Stimulated activated naive CD4-positive, alpha-beta T cell treated with Interleukin-2 at 50 U/mL for 16 hours (primary cell): Measurements from ENCODE around the gene CCIN.
A peak's percentile ranks its signal among the peaks of the same experiment; 100 is the strongest.
"Not testable (repeated sequence)": the region's sequence is repeated elsewhere in the genome, so short reads cannot be mapped to it uniquely, and the experiment has no call there.

Source experiments
- DNase-seq: peaks from one replicate; lab custom pipeline; 2025; lab: John Stamatoyannopoulos, UW

CCIN gene

DNA sequence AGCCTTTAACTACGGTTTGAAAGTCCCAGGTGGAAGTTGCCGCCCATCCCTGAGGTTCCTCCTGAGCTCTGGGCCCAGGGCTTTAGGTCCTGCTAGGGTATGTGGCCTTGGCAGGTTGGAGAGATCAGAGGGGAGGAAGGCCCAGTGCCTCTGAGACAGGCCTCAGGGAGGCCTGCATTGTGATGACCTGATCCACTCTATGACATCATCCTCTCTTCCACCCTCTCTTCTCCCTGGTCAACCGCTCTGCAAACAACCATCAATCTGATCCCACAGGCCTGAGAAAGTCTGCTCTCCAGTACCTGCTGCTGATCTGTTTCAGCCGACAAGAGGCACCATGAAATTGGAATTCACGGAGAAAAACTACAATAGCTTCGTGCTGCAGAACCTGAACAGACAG is at the start of gene CCIN:
TSS of gene CCIN (plus strand) at position 223 of the 400 bp plus-strand sequence. CDS start at position 338, 115 bp downstream.
- DNase-seq: no peak

DNA sequence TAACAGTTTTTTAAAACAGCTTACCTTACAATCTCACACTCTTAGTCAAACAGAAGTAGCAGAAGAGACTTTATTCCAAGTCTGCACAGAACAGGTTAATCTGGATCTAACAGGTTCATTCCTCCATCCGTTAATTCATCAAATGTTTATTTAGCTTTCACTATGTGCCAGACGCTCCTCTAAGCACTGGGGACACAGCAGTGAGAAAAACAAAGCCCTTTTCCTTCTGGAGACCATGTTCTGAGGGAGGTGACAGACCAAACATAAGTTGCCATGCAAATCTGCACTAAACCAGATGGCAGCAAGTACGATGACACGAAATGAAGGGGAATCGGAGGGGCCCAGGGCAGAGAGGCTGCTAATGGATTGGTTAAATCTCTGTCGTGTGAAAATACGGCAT is 49.7 kb upstream of the CCIN start:
- DNase-seq: no peak

GRCh38 chr9:36120705-36121104 is 48.5 kb upstream of the CCIN start:
- DNase-seq: no peak

GRCh38 chr9:36121971-36122370 is 47.2 kb upstream of the CCIN start:
- no peak for DNase-seq

DNA sequence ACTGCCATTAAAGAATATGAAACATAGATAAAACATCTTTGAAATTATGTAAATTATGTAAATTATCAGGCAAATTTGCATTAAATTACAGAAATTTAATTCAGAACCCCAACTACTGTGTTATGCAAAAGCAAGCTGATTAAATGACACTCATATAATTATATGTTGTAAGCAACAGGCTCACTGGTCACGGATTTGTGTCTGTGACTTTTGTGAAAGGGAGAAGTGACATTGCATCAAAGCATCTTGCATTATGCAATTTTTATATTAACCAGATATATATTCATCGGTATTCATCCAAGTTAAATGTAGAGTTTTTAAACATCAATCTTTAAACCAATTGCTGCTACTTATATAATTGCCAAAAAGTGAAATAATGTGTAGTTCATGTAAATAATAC is 45.7 kb upstream of the CCIN start:
- DNase-seq: no peak

- no peak for DNase-seq
Observed at GRCh38 chr9:36125062-36125855, 43.9 kb upstream of the CCIN start.

- DNase-seq: no peak
Observed at GRCh38 chr9:36126016-36126730, 43.0 kb upstream of the CCIN start.

DNA sequence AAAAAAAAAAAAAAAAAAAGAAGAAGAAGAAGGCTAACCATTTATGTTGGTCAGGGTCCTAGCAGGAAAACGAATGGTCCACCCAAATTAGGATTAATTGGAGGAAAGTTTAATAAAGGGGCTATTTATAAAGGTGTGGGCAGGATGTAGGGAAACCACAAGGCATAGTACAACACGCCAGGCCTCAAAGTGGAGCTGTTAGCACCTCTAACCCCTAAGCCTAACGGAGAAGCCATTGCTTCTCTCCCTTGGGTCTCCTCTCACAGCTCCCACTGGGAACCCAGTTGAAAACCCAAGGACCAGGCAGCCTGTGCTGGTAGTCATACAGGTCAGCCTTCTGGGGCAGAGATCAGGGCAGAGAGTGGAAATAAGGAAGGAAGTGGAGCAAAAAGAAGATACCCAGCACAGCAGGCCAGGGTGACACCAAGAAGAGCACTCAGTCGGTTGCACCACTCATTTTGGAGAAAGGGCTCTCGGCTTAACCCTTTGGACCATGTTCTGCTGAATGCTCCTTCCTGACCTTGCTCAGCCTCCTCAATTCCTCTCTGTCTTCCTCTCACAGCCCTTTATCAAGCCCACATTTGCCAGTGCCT is 41.4 kb upstream of the CCIN start:
- DNase-seq: no peak

GRCh38 chr9:36128349-36128748 is 40.8 kb upstream of the CCIN start:
- DNase-seq: no peak

GRCh38 chr9:36129139-36129538 is 40.0 kb upstream of the CCIN start:
- DNase-seq: no peak

DNA sequence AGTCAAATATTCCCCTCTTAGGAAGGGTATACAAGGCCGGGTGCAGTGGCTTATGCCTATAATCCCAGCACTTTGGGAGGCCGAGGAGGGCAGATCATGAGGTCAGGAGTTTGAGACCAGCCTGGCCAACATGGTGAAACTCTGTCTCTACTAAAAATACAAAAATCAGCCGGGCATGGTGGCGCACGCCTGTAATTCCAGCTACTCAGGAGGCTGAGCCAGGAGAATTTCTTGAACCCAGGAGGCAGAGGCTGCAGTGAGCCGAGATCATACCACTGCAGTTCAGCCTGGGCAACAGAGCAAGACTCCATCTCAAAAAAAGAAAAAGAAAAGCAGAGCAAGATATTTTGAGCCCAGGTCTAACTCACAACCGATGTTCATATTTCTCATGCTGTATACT is 37.5 kb upstream of the CCIN start:
- not testable (repeated sequence) for DNase-seq

GRCh38 chr9:36132086-36132485 is 37.1 kb upstream of the CCIN start:
- DNase-seq: no peak

DNA sequence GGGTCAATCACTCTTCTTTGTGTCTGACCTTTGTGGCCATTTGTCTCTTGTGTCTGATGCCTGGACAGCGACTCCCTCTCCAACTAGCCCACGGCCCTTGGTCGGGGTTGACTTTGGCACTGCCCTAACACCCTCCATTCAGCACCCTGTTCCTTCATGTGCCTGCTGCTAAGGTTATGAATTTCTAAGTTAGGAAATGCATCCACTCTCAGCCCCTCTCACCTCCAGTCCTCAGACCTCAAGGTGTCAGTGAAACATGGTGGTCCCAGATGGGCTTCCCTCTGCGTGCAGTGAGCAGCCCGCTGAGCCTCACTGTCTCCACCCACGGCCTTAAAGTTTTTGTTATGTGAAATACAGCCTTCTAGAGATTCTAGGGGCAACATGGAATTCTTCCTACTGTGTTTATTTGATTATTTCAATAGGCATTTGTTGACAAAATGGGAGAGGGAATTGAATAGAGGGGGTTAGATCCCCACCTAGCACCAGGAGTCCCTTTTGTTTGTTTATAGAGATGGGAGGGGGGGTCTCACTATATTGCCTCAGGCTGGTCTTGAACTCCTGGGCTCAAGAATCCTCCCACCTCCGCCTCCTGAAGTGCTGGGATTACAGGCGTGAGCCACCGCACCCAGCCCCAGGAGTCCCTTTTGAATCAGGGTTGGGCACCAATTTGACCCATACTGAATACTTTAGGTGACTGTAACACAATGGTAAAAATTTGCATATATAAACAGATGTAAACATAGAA is 34.3 kb upstream of the CCIN start:
- no peak for DNase-seq

GRCh38 chr9:36135741-36136271 is 33.4 kb upstream of the CCIN start:
- no peak for DNase-seq

- DNase-seq: peak; percentile 75
Observed at GRCh38 chr9:36136272-36136893, 32.8 kb upstream of the CCIN start, which contains the start of gene GLIPR2. TSS of gene GLIPR2 (plus strand) at chr9:36136733. CDS start at chr9:36136779, 46 bp downstream.

DNA sequence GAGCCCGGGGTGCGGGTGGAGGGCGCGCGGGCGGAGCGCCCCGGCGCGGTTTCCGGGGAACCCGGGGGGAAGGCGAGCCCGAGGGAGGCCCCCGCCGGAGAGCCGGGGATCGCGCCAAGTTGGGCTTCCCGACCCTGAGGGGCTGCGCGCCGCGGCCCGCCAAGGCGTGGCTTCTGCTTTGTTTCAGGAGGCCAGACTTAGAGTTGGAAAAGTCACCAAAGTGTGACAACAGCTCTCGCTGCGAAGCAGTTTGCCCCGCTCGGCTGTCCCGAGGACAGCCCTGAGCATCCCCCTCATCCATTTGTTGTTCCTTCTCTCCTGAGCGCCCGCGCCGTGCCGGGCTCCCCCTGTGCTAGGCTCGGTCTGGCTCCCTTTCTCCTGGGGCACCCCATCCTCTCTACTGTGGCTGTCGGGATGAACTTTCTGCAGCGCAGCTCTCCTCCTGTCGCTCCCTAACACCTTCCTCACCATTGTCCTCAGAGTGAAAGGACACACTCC is 32.2 kb upstream of the CCIN start:
- DNase-seq: no peak

GRCh38 chr9:36137392-36138004 is 31.7 kb upstream of the CCIN start:
- no peak for DNase-seq

- DNase-seq: no peak
Observed at GRCh38 chr9:36138496-36138895, 30.7 kb upstream of the CCIN start.

DNA sequence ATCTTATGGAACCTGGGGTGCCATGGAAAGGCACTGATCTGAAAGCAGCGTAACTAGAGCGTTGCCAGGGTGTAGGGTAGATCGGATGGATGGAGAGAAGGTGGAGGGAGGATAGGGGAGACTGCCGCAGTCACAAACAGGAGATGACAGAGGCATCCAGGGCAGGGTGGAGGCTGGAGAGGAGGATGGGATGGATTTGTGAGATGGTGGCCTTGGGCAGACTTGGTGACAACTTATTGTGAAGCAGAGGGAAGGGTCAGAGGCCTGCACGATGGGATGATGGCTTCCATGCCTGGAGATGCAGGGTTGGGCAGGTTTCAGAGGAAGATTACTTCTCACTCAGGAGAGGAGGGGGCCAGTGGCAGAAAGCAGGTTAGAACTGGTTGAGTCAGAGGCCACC is 30.3 kb upstream of the CCIN start:
- DNase-seq: no peak

DNA sequence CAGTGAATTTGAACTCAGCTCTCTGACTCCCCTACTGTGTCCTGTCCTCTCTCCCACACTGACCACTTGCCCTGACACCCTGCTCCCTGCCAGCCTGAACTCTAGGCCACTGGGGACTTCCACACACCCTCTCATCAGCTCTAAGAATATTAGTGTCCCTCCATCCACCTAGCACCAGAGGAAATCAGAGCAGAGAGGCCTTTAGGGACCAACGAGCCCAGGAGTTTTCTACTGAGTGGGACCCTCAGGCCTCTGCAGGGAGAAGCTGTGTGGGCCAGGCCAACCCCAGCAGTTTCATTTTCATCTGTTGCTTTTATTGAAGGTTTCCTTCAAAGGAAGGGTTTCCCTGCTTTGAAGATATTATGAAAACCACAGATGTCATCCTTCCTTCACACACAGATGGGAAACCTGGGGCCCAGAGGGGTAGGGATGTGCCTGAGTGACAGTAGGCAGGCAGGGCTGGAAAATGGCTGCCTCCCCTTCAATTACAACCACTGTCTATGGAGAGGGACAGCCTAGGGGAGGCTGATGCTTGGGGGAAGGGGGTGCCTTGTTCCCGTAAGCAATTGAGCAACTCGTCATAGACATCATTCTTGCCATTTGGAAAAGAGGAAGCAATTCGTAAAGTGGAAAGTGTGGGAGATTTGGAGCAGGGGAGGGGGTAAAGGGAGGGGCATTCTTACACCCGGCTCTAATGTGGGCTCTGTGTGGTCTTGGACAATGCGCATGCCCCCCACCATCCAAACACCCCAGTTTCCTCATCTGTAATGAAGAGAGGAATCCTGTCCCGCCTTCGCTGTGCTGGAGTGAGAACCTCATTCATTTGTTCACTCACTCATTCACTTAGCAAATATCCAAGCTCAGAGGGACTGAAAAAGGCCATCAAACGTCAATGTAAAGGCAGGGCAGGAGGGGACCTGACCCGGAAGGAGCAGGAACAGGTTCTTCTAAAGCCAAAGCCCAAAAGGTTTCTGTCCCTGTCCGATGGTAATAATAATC is 28.8 kb upstream of the CCIN start:
- DNase-seq: peak; percentile 23
